ENCODE measurements around the gene SNX19. TPM values are rescaled to one million over a fixed set of nuclear protein-coding genes. Genes with fewer than 3 reads are reported as not detected.
A peak's percentile ranks its signal among the peaks of the same experiment; 100 is the strongest.
"Not testable (repeated sequence)": the region's sequence is repeated elsewhere in the genome, so short reads cannot be mapped to it uniquely, and the experiment has no call there.

SNX19 gene
- total and polyA plus RNA-seq, 5 donors = 17.3 to 59.5 (median 44.9) TPM

- Histone ChIP-seq H3K27me3 (ENCODE audit: control insufficient read depth, insufficient read depth) (no peaks in the 10 kb centered on the region), H3K9me3 (ENCODE audit: control insufficient read depth, low read length) (no peaks in the 10 kb centered on the region), H3K4me1 (ENCODE audit: control insufficient read depth, insufficient read depth, low read length) (peaks cover 4% of the 10 kb centered on the region), H3K27ac (ENCODE audit: low read length) (no peak overlapping the region), H3K4me3 (ENCODE audit: low read length) (no peak overlapping the region)
- 20% methylated on average over 30 of the region's 30 CpGs for WGBS
- DNase-seq (peak; percentile 92 to 97 (median 95)), ATAC-seq (peak; percentile 65 to 84)
- intact Hi-C loops (cut with DNase I) = loop anchor here (1.0 to 10.0 kb wide), 5 partner anchors 33 to 647 kb away; no protein-coding TSS in a partner anchor
Measured at GRCh38 chr11:130861902-130862860, 54.1 kb downstream of the SNX19 start.

DNA sequence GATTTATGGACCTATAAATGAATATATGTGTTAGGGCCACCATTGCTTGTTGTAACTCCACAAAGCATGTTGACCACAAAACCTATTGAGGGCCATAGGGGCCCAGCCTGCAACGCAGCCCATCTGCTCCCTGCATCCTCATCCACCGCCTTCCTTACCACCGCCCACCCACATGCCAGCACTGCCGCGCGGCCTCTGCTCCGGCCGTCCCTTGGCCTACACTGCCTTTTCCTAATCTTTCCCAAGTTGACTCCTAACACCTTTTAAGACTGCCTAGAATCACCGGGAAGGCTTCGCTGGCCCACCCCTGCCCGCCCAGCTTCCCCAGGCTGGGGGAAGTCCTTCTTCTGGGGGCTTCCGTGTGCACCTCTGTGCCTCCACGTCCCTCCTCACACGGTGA is 55.0 kb downstream of the SNX19 start:
- Histone ChIP-seq H3K27ac (ENCODE audit: low read length) (no peak overlapping the region), H3K4me3 (ENCODE audit: low read length) (no peak overlapping the region), H3K4me1 (ENCODE audit: control insufficient read depth, insufficient read depth, low read length) (peaks cover 4% of the 10 kb centered on the region), H3K27me3 (ENCODE audit: control insufficient read depth, insufficient read depth) (no peaks in the 10 kb centered on the region), H3K9me3 (ENCODE audit: control insufficient read depth, low read length) (no peaks in the 10 kb centered on the region)
- DNase-seq (peak in 2 of 3 donors; percentile 30 to 48), ATAC-seq (no peak)
- intact Hi-C loops (cut with DNase I) = loop anchor here in 2 of 4 donors (5.0 to 10.0 kb wide), 2 partner anchors 424 to 646 kb away; no protein-coding TSS in a partner anchor
- WGBS = 89% methylated on average over 14 of the region's 14 CpGs

DNA sequence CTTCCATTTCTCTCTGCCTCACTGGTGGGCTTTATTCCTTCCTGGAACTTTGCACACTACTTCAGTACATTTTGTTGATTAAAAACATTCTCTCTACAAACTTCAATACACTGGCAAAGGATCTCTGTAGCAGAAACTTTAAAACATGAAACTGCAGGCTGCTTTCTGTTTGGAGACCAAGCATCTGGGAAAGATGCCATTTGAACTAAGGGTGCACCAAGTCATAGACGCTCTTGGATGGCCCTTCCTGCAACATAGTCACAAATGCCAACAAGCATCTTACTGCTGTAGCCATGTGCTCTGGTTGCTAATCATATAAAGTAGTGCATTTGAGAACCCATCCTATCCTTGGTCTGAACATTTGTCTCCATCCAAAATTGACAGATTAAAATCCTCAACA is 56.4 kb downstream of the SNX19 start:
- H3K27ac ChIP-seq (ENCODE audit: low read length) = no peak overlapping the region
- DNase-seq (peak in 1 of 3 donors; percentile 37), ATAC-seq (peak in 1 of 2 donors; percentile 43)
- peaks cover 2% of the 10 kb centered on the region for H3K4me1 ChIP-seq (ENCODE audit: control insufficient read depth, insufficient read depth, low read length)
- no peak overlapping the region for H3K4me3 ChIP-seq (ENCODE audit: low read length)
- intact Hi-C loops (cut with DNase I) = loop anchor here in 2 of 4 donors (5.0 to 10.0 kb wide), 3 partner anchors 135 to 645 kb away; no protein-coding TSS in a partner anchor
- 24% methylated on average over 1 of the region's 1 CpG for WGBS
- H3K9me3 ChIP-seq (ENCODE audit: control insufficient read depth, low read length) = no peaks in the 10 kb centered on the region
- no peaks in the 10 kb centered on the region for H3K27me3 ChIP-seq (ENCODE audit: control insufficient read depth, insufficient read depth)

DNA sequence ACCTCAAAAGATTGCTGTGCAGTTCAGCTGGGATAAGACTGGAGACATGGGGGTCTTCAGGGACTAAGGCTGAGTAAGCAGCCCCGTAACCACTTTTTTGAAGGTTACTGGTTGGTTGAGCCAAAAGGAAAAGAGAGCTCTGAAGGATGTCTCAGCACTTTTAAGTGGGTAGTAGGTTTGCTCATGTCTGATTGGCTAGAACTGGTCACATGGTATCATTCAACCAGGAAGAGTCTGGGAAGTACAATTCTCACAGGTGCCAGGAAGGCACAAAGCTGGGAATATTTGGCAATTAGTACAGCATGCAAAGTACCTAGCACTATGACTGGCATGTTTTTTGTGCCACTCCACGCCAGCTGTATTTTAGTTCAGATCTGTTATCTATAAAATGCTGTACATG is 58.1 kb downstream of the SNX19 start:
- WGBS = 81% methylated on average over 2 of the region's 2 CpGs
- Histone ChIP-seq H3K4me1 (ENCODE audit: control insufficient read depth, insufficient read depth, low read length) (no peaks in the 10 kb centered on the region), H3K9me3 (ENCODE audit: control insufficient read depth, low read length) (no peaks in the 10 kb centered on the region), H3K27ac (ENCODE audit: low read length) (no peak overlapping the region), H3K4me3 (ENCODE audit: low read length) (no peak overlapping the region), H3K27me3 (ENCODE audit: control insufficient read depth, insufficient read depth) (no peaks in the 10 kb centered on the region)
- ATAC-seq = no peak
- no peak for DNase-seq
- intact Hi-C loops (cut with DNase I) = loop anchor here in 1 of 4 donors (10.0 kb wide), 1 partner anchor 133 kb away; no protein-coding TSS in a partner anchor

- not testable (repeated sequence) for H3K4me1 ChIP-seq (ENCODE audit: control insufficient read depth, insufficient read depth, low read length); H3K27ac ChIP-seq (ENCODE audit: low read length); H3K4me3 ChIP-seq (ENCODE audit: low read length); H3K27me3 ChIP-seq (ENCODE audit: control insufficient read depth, insufficient read depth); DNase-seq; H3K9me3 ChIP-seq (ENCODE audit: control insufficient read depth, low read length); ATAC-seq
- intact Hi-C loops (cut with DNase I) = loop anchor here in 1 of 4 donors (10.0 kb wide), 1 partner anchor 131 kb away; no protein-coding TSS in a partner anchor
- 86% methylated on average over 2 of the region's 2 CpGs for WGBS
Measured at GRCh38 chr11:130855707-130856106, 60.6 kb downstream of the SNX19 start.

DNA sequence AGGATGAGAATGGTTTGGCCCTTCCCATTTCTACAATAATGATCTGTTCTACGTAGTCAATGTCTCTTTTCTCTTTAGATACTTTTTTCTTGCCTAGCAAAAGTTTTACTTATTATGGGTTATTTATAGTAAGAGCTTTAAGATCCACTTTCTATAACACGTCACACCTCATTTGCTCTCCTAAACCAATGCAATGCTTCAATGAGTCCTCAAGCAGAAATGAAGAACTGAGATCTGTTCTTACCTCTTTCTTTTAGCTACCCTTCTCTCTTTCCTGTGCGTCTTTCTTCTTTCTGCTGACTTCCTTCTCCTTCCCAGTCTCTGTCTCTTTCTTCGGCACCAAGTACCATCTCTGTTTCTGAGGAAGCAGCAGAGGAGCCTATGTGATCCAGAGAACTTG is 61.8 kb downstream of the SNX19 start:
- WGBS = 92% methylated on average over 4 of the region's 4 CpGs
- H3K4me1 ChIP-seq (ENCODE audit: control insufficient read depth, insufficient read depth, low read length) = no peaks in the 10 kb centered on the region
- H3K27ac ChIP-seq (ENCODE audit: low read length) = no peak overlapping the region
- DNase-seq (no peak), ATAC-seq (no peak)
- no peaks in the 10 kb centered on the region for H3K9me3 ChIP-seq (ENCODE audit: control insufficient read depth, low read length)
- H3K4me3 ChIP-seq (ENCODE audit: low read length) = no peak overlapping the region
- intact Hi-C loops (cut with DNase I) = loop anchor here in 1 of 4 donors (10.0 kb wide), 1 partner anchor 130 kb away; no protein-coding TSS in a partner anchor
- H3K27me3 ChIP-seq (ENCODE audit: control insufficient read depth, insufficient read depth) = no peaks in the 10 kb centered on the region

- H3K4me1 ChIP-seq (ENCODE audit: control insufficient read depth, insufficient read depth, low read length) = no peaks in the 10 kb centered on the region
- WGBS = 75% methylated on average over 8 of the region's 8 CpGs
- no peak for ATAC-seq
- intact Hi-C loops (cut with DNase I) = loop anchor here in 1 of 4 donors (10.0 kb wide), 1 partner anchor 128 kb away; no protein-coding TSS in a partner anchor
- no peak overlapping the region for H3K27ac ChIP-seq (ENCODE audit: low read length)
- no peak overlapping the region for H3K4me3 ChIP-seq (ENCODE audit: low read length)
- H3K9me3 ChIP-seq (ENCODE audit: control insufficient read depth, low read length) = no peaks in the 10 kb centered on the region
- no peaks in the 10 kb centered on the region for H3K27me3 ChIP-seq (ENCODE audit: control insufficient read depth, insufficient read depth)
- no peak for DNase-seq
Measured at GRCh38 chr11:130852589-130852988, 63.7 kb downstream of the SNX19 start.

DNA sequence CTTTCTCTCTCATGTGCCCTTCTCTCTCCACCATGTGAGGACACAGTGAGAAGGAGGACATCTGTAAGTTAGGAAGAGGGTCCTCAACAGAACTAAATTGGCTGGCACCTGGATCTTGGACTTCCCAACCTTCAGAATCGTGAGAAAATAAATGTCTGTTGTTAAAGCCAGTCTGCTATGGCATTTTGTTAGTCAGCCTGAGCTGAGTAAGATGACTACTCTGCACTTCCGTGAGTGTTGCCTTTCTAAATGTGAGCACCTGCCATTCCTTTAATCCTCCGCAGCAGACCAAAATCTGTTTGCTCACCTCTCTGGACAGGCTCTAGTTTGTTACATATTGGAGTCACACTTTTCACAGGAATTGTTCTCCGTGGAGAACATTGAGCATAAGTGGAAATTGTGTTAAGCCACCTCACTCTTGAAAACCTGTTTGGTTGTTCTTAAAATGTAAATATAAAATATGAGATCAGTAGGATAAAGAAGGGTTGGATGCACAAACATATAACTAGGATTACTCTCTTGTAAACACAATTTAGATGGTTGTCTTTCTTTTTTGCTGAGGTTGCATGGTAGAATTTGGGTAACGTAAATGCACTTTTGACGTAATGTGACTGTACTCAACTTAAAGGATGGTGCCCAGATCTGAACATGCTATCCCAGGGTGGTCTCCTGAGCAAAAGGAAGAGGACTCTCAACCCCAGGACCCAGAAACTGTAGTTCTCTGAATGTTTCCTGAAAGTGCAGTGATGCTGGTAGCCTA is 65.9 kb downstream of the SNX19 start:
- Histone ChIP-seq H3K27ac (ENCODE audit: low read length) (no peak overlapping the region), H3K4me1 (ENCODE audit: control insufficient read depth, insufficient read depth, low read length) (no peaks in the 10 kb centered on the region), H3K4me3 (ENCODE audit: low read length) (no peak overlapping the region), H3K9me3 (ENCODE audit: control insufficient read depth, low read length) (no peaks in the 10 kb centered on the region), H3K27me3 (ENCODE audit: control insufficient read depth, insufficient read depth) (no peaks in the 10 kb centered on the region)
- ATAC-seq (no peak), DNase-seq (no peak)
- WGBS = 92% methylated on average over 6 of the region's 6 CpGs
- intact Hi-C loops (cut with DNase I) = loop anchor here in 1 of 4 donors (10.0 kb wide), 1 partner anchor 126 kb away; no protein-coding TSS in a partner anchor

DNA sequence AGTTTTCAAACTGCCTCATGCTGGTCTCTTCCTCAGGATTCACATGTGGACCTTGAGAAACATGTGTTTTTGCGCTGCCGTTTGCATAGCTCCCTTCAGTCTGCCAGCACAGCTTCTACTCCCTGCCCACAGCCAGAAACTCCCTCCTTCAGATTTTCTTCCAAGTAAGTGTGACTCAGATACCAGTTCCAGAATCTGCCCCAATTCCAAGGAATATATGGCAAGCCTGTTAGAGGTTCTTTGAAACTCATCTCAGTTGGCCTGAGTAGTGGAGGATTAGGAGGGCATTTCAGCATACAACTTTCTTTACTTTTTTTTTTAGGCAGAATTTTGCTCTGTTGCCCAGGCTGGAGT is 67.1 kb downstream of the SNX19 start:
- intact Hi-C loops (cut with DNase I) = no loop called here

DNA sequence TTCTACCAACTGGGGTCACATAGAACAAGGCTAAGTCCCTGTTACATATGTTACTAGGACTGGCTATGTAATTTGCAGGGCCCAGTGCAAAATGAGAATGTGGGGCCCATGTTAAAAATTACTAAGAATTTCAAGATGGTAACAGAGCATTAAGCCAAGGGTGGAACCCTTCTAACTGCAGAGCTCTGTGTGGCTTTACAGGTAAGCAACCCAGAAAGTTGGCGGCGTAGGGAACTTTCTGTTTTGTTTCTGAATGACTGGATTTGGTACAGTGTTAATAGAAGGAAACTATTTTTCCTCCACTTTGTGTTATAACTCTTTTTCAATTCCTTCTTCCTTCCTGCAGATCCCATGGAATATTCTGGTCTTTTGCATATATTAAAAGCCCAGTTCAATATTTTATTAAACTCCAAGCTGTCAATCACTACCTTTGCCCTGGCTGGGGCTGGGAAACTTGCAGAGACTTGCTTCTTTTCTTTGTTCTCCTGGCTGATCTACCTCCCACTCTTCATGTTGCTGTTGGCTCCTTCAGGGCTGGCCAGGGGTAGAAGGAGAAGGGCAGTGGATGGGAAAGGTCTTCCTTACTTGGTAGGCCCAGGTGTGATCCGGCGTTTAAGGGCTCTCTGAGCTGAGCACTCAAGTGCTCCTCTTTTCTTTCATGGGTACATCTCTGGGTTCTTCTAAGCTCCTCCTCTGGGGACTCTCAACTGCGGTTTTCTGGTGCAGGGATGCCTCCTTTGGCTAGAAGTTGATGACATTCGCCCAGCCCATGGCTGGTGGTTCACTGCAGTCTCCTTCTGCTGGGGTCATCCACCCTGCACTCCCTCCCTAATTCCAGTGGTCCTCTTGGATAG is 67.7 kb downstream of the SNX19 start:
- WGBS = 87% methylated on average over 6 of the region's 6 CpGs
- no peak for DNase-seq
- no peak overlapping the region for H3K27ac ChIP-seq (ENCODE audit: low read length)
- no peak overlapping the region for H3K4me3 ChIP-seq (ENCODE audit: low read length)
- H3K9me3 ChIP-seq (ENCODE audit: control insufficient read depth, low read length) = no peaks in the 10 kb centered on the region
- ATAC-seq = no peak
- no peaks in the 10 kb centered on the region for H3K4me1 ChIP-seq (ENCODE audit: control insufficient read depth, insufficient read depth, low read length)
- intact Hi-C loops (cut with DNase I) = no loop called here
- no peaks in the 10 kb centered on the region for H3K27me3 ChIP-seq (ENCODE audit: control insufficient read depth, insufficient read depth)

More for the DNA sequence above, 67.1 kb downstream of the SNX19 start:
- no peaks in the 10 kb centered on the region for H3K27me3 ChIP-seq (ENCODE audit: control insufficient read depth, insufficient read depth)
- no peak overlapping the region for H3K4me3 ChIP-seq (ENCODE audit: low read length)
- H3K4me1 ChIP-seq (ENCODE audit: control insufficient read depth, insufficient read depth, low read length) = no peaks in the 10 kb centered on the region
- no peaks in the 10 kb centered on the region for H3K9me3 ChIP-seq (ENCODE audit: control insufficient read depth, low read length)
- DNase-seq (no peak), ATAC-seq (peak; percentile 53 to 62)
- H3K27ac ChIP-seq (ENCODE audit: low read length) = no peak overlapping the region
- WGBS = 70% methylated on average over 2 of the region's 2 CpGs
